Activated CD4-positive, alpha-beta T cell treated with anti-CD3 and anti-CD28 coated beads, Interleukin-2, amount 50 U/mL, for 4 hours (primary cell): ENCODE data around the gene CDH13.

Experiments
- DNase-seq, 2 experiments: peaks; one replicate each; pipeline ENCODE4 v3.0.0-alpha.2; 2020

Gene CDH13

GRCh38 chr16:83329441-83329840, 702.7 kb downstream of the CDH13 start:
- DNase-seq = no peak

- no peak for DNase-seq
These were observed 703.5 kb downstream of the CDH13 start for GRCh38 chr16:83330251-83330650.

- DNase-seq = no peak
These were observed 708.3 kb downstream of the CDH13 start for GRCh38 chr16:83335076-83335475.

GRCh38 chr16:83336603-83337002, 709.8 kb downstream of the CDH13 start:
- no peak for DNase-seq

GRCh38 chr16:83338138-83338537, 711.4 kb downstream of the CDH13 start:
- DNase-seq = no peak

- no peak for DNase-seq
These were observed 712.2 kb downstream of the CDH13 start for GRCh38 chr16:83338941-83339340.

GRCh38 chr16:83343935-83344366, 717.2 kb downstream of the CDH13 start:
- DNase-seq = no peak

- DNase-seq = no peak
These were observed 719.3 kb downstream of the CDH13 start for GRCh38 chr16:83345846-83346640.

GRCh38 chr16:83348991-83349390, 722.2 kb downstream of the CDH13 start:
- DNase-seq = no peak

- DNase-seq = no peak
These were observed 723.7 kb downstream of the CDH13 start for GRCh38 chr16:83350481-83350880.

- no peak for DNase-seq
These were observed 725.1 kb downstream of the CDH13 start for GRCh38 chr16:83351846-83352245.

- DNase-seq = no peak
These were observed 726.5 kb downstream of the CDH13 start for GRCh38 chr16:83353241-83353640.

- DNase-seq = no peak
These were observed 727.2 kb downstream of the CDH13 start for GRCh38 chr16:83354015-83354414.

GRCh38 chr16:83355570-83356218, 728.9 kb downstream of the CDH13 start:
- no peak for DNase-seq

GRCh38 chr16:83356266-83356665, 729.5 kb downstream of the CDH13 start:
- DNase-seq = no peak

GRCh38 chr16:83356986-83357385, 730.2 kb downstream of the CDH13 start:
- no peak for DNase-seq

GRCh38 chr16:83363521-83363920, 736.8 kb downstream of the CDH13 start:
- DNase-seq = no peak

GRCh38 chr16:83365166-83365565, 738.4 kb downstream of the CDH13 start:
- DNase-seq = no peak

GRCh38 chr16:83366228-83366627, 739.5 kb downstream of the CDH13 start:
- DNase-seq = no peak

GRCh38 chr16:83374979-83375378, 748.2 kb downstream of the CDH13 start:
- no peak for DNase-seq

- no peak for DNase-seq
These were observed 763.0 kb downstream of the CDH13 start for GRCh38 chr16:83389751-83390150.

- no peak for DNase-seq
These were observed 764.0 kb downstream of the CDH13 start for GRCh38 chr16:83390759-83391158.

- DNase-seq = no peak
These were observed 766.0 kb downstream of the CDH13 start for GRCh38 chr16:83392743-83393142.

GRCh38 chr16:83393196-83393981, 766.6 kb downstream of the CDH13 start:
- no peak for DNase-seq
